Lower leg skin (tissue), 3 donors: Measurements from ENCODE around the gene CDR2L.

ENCODE experiments used
- CTCF ChIP-seq, 3 donors: fragments of 450-650 bp; IDR thresholded peaks; one replicate each; pipeline ENCODE4 v1.5.1; 2016; ENCODE audit warnings: antibody characterized with exemption in 3 of 3, mild to moderate bottlenecking in 3 of 3, moderate library complexity in 2 of 3
- POLR2A ChIP-seq, 2 donors: fragments of 450-650 bp; IDR thresholded peaks; one replicate each; pipeline ENCODE4 v1.6.1; 2016 to 2017; ENCODE audit warnings: antibody characterized with exemption in 2 of 2, mild to moderate bottlenecking in 1 of 2, moderate library complexity in 1 of 2

- TF ChIP-seq POLR2A (IDR thresholded peaks at IDR 0.05): no peak
- no peak for TF ChIP-seq CTCF (IDR thresholded peaks at IDR 0.05)
Observed at GRCh38 chr17:74995847-74996246, 8.4 kb downstream of the CDR2L start.
